Keratinocyte (primary cell): ENCODE results near the gene GPR176.

Experiments used
- EZH2 ChIP-seq: IDR thresholded peaks from one replicate; pipeline ENCODE4 v1.6.1; 2012; ENCODE audit warnings: inconsistent platforms, mild to moderate bottlenecking, low read length, moderate library complexity
- TF ChIP-seq, protein P1 (sequence below), 3 experiments: IDR thresholded peaks in 1 of 3; conservative IDR thresholded peaks in 1 of 3; optimal IDR thresholded peaks in 1 of 3; 2 replicates in 2 of 3; 3 replicates in 1 of 3; pipeline versions ENCODE3 to v1.5.1; 2011; ENCODE audit warnings: low read length in 3 of 3, mild to moderate bottlenecking in 3 of 3, moderate library complexity in 2 of 3, control low read depth in 1 of 3, inconsistent platforms in 1 of 3; ENCODE audit not compliant: insufficient read depth in 2 of 3; ENCODE audit errors: extremely low read depth in 1 of 3

- TF ChIP-seq, protein P1, sequence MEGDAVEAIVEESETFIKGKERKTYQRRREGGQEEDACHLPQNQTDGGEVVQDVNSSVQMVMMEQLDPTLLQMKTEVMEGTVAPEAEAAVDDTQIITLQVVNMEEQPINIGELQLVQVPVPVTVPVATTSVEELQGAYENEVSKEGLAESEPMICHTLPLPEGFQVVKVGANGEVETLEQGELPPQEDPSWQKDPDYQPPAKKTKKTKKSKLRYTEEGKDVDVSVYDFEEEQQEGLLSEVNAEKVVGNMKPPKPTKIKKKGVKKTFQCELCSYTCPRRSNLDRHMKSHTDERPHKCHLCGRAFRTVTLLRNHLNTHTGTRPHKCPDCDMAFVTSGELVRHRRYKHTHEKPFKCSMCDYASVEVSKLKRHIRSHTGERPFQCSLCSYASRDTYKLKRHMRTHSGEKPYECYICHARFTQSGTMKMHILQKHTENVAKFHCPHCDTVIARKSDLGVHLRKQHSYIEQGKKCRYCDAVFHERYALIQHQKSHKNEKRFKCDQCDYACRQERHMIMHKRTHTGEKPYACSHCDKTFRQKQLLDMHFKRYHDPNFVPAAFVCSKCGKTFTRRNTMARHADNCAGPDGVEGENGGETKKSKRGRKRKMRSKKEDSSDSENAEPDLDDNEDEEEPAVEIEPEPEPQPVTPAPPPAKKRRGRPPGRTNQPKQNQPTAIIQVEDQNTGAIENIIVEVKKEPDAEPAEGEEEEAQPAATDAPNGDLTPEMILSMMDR (optimal IDR thresholded peaks at IDR 0.05 in 1 of 3, IDR thresholded peaks at IDR 0.05 in 1 of 3, conservative IDR thresholded peaks at IDR 0.05 in 1 of 3; ENCODE audit: extremely low read depth in 1 of 3, insufficient read depth in 2 of 3, low read length in 3 of 3), result no peak
- TF ChIP-seq EZH2, result no peak
Measured at GRCh38 chr15:39833515-39833981, 86.5 kb downstream of the GPR176 start.
